ENCODE data around the gene CHCHD4.

- TF ChIP-seq TAF1 (IDR thresholded peaks at IDR 0.05; ENCODE audit: borderline replicate concordance, insufficient read depth, low read length) (no peak), POLR2AphosphoS5 (IDR thresholded peaks at IDR 0.05; ENCODE audit: low read depth, low read length) (no peak), SIN3A (IDR thresholded peaks at IDR 0.05; ENCODE audit: borderline replicate concordance, insufficient read depth, low read length) (no peak)
- TF ChIP-seq, protein P1, sequence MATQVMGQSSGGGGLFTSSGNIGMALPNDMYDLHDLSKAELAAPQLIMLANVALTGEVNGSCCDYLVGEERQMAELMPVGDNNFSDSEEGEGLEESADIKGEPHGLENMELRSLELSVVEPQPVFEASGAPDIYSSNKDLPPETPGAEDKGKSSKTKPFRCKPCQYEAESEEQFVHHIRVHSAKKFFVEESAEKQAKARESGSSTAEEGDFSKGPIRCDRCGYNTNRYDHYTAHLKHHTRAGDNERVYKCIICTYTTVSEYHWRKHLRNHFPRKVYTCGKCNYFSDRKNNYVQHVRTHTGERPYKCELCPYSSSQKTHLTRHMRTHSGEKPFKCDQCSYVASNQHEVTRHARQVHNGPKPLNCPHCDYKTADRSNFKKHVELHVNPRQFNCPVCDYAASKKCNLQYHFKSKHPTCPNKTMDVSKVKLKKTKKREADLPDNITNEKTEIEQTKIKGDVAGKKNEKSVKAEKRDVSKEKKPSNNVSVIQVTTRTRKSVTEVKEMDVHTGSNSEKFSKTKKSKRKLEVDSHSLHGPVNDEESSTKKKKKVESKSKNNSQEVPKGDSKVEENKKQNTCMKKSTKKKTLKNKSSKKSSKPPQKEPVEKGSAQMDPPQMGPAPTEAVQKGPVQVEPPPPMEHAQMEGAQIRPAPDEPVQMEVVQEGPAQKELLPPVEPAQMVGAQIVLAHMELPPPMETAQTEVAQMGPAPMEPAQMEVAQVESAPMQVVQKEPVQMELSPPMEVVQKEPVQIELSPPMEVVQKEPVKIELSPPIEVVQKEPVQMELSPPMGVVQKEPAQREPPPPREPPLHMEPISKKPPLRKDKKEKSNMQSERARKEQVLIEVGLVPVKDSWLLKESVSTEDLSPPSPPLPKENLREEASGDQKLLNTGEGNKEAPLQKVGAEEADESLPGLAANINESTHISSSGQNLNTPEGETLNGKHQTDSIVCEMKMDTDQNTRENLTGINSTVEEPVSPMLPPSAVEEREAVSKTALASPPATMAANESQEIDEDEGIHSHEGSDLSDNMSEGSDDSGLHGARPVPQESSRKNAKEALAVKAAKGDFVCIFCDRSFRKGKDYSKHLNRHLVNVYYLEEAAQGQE (IDR thresholded peaks at IDR 0.05; ENCODE audit: insufficient read depth in 1 of 2, low read depth in 2 of 2, low read length in 2 of 2): no peak
These were observed 6.0 kb downstream of the CHCHD4 start for GRCh38 chr3:14118400-14119381.

Data from PFSK-1 (cell line).